GM19463 (cell line): Measurements from ENCODE around the gene FRMD6.
"Not testable (repeated sequence)": the region's sequence is repeated elsewhere in the genome, so short reads cannot be mapped to it uniquely, and the experiment has no call there.

Source experiments
- ATAC-seq: cut with Tn5 transposase; IDR thresholded peaks from one replicate; pipeline ENCODE4 v1.9.1; 2021; ENCODE audit warnings: mild to moderate bottlenecking, moderate library complexity; ENCODE audit not compliant: unreplicated experiment

FRMD6 gene

DNA sequence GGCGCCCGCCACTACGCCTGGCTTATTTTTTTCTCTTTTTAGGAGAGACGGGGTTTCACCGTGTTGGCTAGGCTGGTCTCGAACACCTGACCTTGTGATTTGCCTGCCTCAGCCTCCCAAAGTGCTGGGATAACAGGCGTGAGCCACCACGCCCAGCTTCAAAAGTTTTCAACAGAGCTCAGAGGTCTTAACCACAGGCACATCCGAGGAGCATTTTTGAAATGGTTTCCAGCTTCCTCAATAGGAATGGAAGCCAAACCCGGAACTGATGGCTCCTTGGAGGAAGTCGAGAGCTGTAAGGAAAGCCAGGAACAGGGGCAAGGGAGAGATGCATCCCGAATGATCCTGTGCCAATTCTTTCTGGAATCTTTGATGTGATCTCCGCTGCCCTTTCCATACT, 114.0 kb downstream of the FRMD6 start:
- not testable (repeated sequence) for ATAC-seq

- not testable (repeated sequence) for ATAC-seq
Observed at GRCh38 chr14:51766586-51766985, 114.9 kb downstream of the FRMD6 start.

DNA sequence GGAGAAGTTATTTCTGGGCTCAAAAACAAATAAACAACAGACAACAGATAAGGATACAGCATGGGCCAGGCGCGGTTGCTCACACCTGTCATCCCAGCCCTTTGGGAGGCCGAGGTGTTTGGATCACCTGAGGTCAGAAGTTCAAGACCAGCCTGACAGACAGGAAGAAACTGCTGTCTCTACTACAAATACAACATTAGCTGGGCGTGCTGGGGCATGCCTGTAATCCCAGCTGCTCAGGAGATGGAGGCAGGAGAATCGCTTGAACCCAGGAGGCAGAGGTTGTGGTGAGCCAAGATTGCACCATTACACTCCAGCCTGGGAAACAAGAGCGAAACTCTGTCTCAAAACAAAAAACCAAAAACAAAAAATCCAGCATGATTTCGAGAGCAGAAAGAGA, 117.6 kb downstream of the FRMD6 start:
- ATAC-seq, result not testable (repeated sequence)

DNA sequence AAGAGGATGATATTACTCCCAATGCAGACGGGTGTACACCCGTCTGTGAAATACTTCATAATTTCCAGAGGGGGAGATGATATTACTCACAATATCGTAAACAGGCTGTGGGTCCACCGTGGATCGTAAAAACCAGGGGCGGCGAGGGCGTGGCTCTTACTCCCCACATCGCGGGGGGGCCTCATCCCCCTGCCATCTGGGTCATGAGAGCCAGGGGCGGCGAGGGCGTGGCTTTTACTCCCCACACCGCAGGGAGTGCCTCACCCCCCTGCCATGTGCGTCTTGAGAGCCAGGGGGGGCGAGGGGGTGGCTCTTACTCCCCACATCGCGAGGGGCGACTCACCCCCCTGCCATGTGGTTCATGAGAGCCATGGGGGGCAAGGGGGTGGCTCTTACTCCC, 122.5 kb downstream of the FRMD6 start:
- ATAC-seq, result no peak

GRCh38 chr14:51776102-51776894, 124.6 kb downstream of the FRMD6 start:
- ATAC-seq, result peak; percentile 58

DNA sequence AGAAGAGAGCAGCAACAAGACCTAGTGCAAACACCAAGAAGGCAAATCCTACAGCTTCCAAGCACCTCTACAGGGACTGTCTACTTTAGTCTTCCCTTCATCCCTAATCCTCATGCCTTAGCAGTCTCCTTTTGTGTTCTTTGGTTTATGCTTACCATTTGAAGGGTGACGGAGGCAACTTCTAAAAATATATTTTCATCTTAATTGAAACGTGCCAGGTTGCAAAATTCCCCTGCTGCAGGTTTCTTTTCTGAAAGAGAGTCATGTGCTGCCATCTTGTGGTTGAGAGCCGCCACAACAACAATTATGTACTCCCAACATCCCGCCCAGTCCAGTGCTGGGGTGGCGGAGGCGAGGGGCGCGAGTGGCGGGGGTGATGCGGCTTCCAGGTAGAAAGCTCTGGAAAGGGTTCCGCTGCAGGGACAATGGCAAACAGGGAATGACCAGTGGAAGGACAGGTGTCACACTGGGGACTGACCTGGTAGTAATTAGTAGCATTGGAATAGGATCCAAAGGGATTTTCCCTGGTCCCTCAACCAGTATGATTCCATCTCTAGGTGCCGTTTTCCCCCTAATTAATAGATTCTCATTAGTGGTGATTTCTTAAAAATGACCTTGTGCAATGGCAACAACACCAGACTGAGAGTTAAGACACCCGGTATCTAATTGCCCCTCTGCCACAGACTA, 128.4 kb downstream of the FRMD6 start:
- ATAC-seq, result no peak
